Renal cortex interstitium (tissue), 11 donors: ENCODE results near the gene PHF21A. TPM values are rescaled to one million over a fixed set of nuclear protein-coding genes. Genes with fewer than 3 reads are reported as not detected.
A peak's percentile ranks its signal among the peaks of the same experiment; 100 is the strongest.
"Not testable (repeated sequence)": the region's sequence is repeated elsewhere in the genome, so short reads cannot be mapped to it uniquely, and the experiment has no call there.

Experiments used
- DNase-seq, 11 donors: peaks; one replicate each; pipeline ENCODE4 v3.0.0-alpha.2; 2013; ENCODE audit warnings: low read depth in 9 of 11, low spot score in 4 of 11; ENCODE audit errors: extremely low read depth in 1 of 11
- polyA plus RNA-seq, 3 donors: library from polyadenylated mRNA; unstranded; fragments of 120-200 nt; gene quantifications; one replicate each; pipeline ENCODE4 v1.2.1, GENCODE V29; 2013; ENCODE audit not compliant: insufficient read length in 3 of 3

Gene PHF21A
- polyA plus RNA-seq, 3 donors: 47.1 to 59.5 (median 52.6) TPM

GRCh38 chr11:46122945-46123715 is 1.9 kb upstream of the PHF21A start:
- DNase-seq: no peak

GRCh38 chr11:46121724-46122477 is 647 bp upstream of the PHF21A start:
- DNase-seq: peak; percentile 62 to 88 (median 77)

GRCh38 chr11:46120346-46121300 is 631 bp downstream of the PHF21A start:
- peak in 10 of 11 donors; percentile 38 to 78 (median 68) for DNase-seq

GRCh38 chr11:46119352-46120216 is 1.7 kb downstream of the PHF21A start:
- DNase-seq: peak; percentile 38 to 65 (median 59)

- no peak for DNase-seq
Measured at GRCh38 chr11:46118702-46119351, 2.4 kb downstream of the PHF21A start.

GRCh38 chr11:46117842-46118241 is 3.4 kb downstream of the PHF21A start:
- DNase-seq: no peak

GRCh38 chr11:46116712-46117037 is 4.6 kb downstream of the PHF21A start:
- DNase-seq: not testable (repeated sequence)

GRCh38 chr11:46116007-46116711 is 5.1 kb downstream of the PHF21A start:
- no peak for DNase-seq

- no peak for DNase-seq
Measured at GRCh38 chr11:46114961-46115360, 6.3 kb downstream of the PHF21A start.

- no peak for DNase-seq
Measured at GRCh38 chr11:46114378-46114777, 6.9 kb downstream of the PHF21A start.

GRCh38 chr11:46112961-46113607 is 8.2 kb downstream of the PHF21A start:
- DNase-seq: peak in 7 of 11 donors; percentile 29 to 66 (median 50)

- no peak for DNase-seq
Measured at GRCh38 chr11:46108751-46109150, 12.5 kb downstream of the PHF21A start.

GRCh38 chr11:46107780-46108179 is 13.5 kb downstream of the PHF21A start:
- no peak for DNase-seq

GRCh38 chr11:46107408-46107718 is 13.9 kb downstream of the PHF21A start:
- no peak for DNase-seq

GRCh38 chr11:46106530-46107407 is 14.5 kb downstream of the PHF21A start:
- no peak for DNase-seq

GRCh38 chr11:46105926-46106325 is 15.3 kb downstream of the PHF21A start:
- DNase-seq: no peak
